HG03135 (cell line): ENCODE measurements around the gene USP20.

Source experiments
- ATAC-seq: cut with Tn5 transposase; IDR thresholded peaks from one replicate; pipeline ENCODE4 v1.9.1; 2021; ENCODE audit warnings: mild to moderate bottlenecking, moderate library complexity; ENCODE audit not compliant: unreplicated experiment

USP20 gene

GRCh38 chr9:129910628-129911567 lies 75.6 kb downstream of the USP20 start:
- no peak for ATAC-seq

DNA sequence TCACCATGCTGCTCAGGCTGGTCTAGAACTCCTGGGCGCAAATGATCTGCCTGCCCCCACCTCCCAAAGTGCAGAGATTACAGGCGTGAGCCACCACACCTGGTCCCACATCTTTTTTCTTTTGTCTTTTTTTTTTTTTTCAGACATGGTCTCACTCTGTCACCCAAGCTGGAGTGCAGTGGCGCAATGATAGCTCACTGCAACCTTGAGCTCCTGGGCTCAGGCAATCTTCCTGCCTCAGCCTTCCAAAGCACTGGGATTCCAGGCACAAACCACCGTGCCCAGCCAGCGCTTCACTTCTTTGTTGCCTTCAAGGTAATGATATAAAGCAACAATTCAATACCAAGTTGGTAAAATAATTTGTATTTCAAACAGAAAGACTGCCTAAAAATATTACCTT lies 78.8 kb downstream of the USP20 start:
- no peak for ATAC-seq

GRCh38 chr9:129916707-129917106 lies 81.4 kb downstream of the USP20 start:
- no peak for ATAC-seq

DNA sequence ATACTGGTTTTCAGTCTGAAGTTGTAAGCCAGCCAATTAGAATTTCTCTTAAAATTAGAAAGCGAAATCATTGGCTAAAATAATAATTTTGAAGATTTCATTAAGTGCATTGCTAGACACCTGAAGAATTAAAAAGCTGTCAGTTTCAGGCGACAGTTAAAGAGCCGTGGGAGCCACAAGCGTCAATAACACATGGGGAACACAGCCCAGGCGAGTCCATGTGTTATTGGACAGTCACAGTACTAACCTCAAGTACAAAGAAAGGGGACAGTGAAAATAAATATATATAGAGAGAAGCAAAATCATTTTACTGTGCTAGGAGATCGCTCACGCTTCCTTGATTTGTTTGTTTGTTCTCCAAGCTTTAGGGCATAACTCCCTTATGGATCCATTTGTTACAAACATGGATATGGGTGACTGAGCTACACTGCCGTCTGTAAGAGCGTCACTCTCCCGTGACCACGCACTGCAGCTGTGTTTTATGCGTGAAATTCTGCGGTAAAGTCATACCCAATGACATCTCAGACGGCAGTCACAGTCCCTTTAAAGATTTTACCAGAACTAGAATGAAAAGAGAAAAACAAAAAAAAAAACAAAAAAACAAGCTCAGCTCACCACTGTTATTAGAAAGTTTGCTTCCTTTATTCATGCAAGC lies 83.2 kb downstream of the USP20 start:
- ATAC-seq, result no peak

GRCh38 chr9:129919277-129919676 lies 84.0 kb downstream of the USP20 start:
- ATAC-seq, result no peak

DNA sequence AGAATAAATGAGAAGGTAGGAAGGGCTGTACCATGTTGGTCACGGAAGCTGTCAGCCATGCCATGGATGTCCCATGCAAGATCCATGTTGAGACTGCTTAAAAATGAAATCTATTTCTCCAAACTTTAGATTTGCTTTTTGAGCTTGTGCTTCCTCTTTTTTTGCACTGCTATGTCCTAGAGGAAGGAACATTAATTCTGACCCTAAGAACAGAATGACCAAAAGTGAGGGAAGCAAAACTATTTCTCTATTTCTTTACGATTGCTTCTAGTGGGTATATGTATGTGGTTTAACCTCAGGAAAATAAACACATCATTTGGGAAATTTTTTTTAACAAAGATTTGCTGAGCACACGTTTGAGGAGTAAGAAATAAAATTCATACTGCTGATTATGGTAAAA lies 84.6 kb downstream of the USP20 start:
- no peak for ATAC-seq

GRCh38 chr9:129921905-129922304 lies 86.6 kb downstream of the USP20 start:
- ATAC-seq, result no peak

DNA sequence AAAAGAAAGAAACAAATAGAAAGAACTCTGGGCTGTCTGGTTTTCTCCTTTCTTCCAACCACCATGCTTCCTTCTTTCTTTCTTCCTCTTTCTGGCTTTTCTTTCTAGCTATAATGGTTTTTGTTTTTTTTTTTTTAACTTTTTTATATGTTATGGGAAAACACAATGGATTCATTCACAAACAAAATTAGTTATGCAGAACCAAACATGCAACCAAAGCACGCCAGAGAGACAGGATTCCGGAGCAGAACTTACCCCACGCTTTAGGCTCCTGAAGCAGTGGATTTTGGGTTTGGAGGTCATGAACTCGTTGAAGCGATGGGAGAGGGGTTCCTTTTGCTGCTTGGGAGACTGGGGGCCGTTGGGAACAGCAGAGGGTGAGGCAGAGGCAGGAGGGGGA lies 88.3 kb downstream of the USP20 start:
- no peak for ATAC-seq

DNA sequence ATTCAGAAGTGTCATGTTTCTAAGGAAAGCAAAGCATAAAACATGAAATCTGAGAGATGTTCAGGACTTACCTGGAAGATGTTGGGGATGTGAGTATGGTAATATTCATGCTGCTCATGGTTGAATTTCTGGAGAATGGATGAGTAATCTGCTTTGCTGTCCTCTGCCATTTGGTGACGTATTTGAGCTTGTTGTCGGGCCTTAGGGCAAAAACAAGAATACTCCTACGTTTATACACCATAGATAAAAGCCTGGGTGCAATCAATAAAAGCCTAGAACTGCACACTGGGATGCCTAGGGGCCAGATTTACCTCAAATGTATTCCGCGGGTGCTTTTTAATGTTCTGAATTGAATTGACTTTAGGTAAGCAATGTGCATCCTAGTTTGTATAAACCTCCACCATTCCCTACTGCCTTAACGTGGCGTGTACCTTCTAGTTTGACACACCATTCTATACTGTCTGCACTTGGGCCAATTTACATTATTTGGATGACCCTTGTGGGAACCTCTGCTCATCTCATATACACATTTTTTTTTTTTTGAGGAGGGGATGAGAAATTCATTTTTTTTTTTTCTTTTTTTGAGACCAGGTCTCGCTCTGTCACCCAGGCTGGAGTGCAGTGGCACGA lies 94.4 kb downstream of the USP20 start:
- no peak for ATAC-seq

DNA sequence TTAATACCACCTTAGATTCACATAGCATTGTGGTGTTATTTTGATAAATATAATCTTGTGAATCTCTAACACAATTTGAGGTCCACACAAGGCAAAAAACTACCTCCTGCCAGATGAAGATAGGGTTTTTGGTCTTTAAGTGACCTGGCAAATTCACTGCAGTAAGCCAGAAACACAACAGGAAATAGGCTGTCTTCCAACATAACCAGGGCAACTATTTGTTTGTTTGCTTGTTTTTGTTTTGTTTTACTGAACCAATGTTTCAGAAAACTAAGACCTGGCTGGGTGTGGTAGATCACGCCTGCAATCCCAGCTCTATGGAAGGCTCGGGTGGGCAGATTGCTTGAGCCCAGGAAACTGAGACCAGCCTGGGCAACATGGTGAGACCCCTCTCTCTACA lies 95.5 kb downstream of the USP20 start:
- ATAC-seq, result no peak
